ENCODE results near the gene NINJ1.
"Not testable (repeated sequence)": the region's sequence is repeated elsewhere in the genome, so short reads cannot be mapped to it uniquely, and the experiment has no call there.

Gene NINJ1

GRCh38 chr9:93159601-93160471 is 25.8 kb upstream of the NINJ1 start:
- peak; percentile 54 for DNase-seq

GRCh38 chr9:93156475-93157008 is 22.5 kb upstream of the NINJ1 start:
- DNase-seq: no peak

GRCh38 chr9:93155716-93156474 is 21.8 kb upstream of the NINJ1 start:
- no peak for DNase-seq

- DNase-seq: no peak
Measured at GRCh38 chr9:93154293-93154903, 20.3 kb upstream of the NINJ1 start.

- no peak for DNase-seq
Measured at GRCh38 chr9:93151097-93151784, 17.2 kb upstream of the NINJ1 start.

- DNase-seq: no peak
Measured at GRCh38 chr9:93149361-93149760, 15.3 kb upstream of the NINJ1 start.

GRCh38 chr9:93148721-93149120 is 14.7 kb upstream of the NINJ1 start:
- DNase-seq: no peak

GRCh38 chr9:93147632-93148031 is 13.6 kb upstream of the NINJ1 start:
- DNase-seq: no peak

- DNase-seq: not testable (repeated sequence)
Measured at GRCh38 chr9:93146696-93147095, 12.6 kb upstream of the NINJ1 start.

- DNase-seq: peak; percentile 51
Measured at GRCh38 chr9:93143830-93144530, 9.9 kb upstream of the NINJ1 start.

- no peak for DNase-seq
Measured at GRCh38 chr9:93141771-93142483, 7.9 kb upstream of the NINJ1 start.

GRCh38 chr9:93139365-93140182 is 5.5 kb upstream of the NINJ1 start:
- DNase-seq: no peak

GRCh38 chr9:93138171-93138764 is 4.2 kb upstream of the NINJ1 start:
- DNase-seq: no peak

- DNase-seq: no peak
Measured at GRCh38 chr9:93137362-93137761, 3.3 kb upstream of the NINJ1 start.

- DNase-seq: no peak
Measured at GRCh38 chr9:93136011-93136440, 2.0 kb upstream of the NINJ1 start.

- no peak for DNase-seq
Measured at GRCh38 chr9:93134740-93135444, 841 bp upstream of the NINJ1 start.

- DNase-seq: no peak
Measured at GRCh38 chr9:93133681-93134014, 403 bp downstream of the NINJ1 start.

- peak; percentile 49 for DNase-seq
Measured at GRCh38 chr9:93132946-93133680, 938 bp downstream of the NINJ1 start.

Measured in effector CD4-positive, alpha-beta T cell (primary cell).